Amniotic stem cell (primary cell): ENCODE results near the gene PDPR.
"Not testable (repeated sequence)": the region's sequence is repeated elsewhere in the genome, so short reads cannot be mapped to it uniquely, and the experiment has no call there.

Experiments
- DNase-seq: peaks from one replicate; lab custom pipeline; 2025; lab: John Stamatoyannopoulos, UW

The PDPR gene

DNA sequence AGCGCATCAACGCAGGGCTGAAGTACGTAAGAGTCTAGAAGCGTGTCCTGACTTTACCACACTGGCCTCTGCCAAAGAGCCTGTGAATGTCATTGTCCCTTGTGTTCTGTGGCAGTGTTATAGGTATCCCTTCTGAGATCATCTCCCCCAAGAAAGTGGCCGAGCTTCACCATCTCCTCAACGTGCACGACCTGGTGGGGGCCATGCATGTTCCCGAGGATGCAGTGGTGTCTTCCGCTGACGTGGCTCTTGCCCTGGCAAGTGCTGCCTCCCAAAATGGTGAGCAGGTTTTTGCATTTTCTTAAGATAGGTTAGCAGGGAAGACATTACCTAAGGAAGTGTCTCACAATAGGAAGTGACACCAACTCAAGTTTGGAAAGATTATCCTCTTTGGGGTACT is 14.7 kb downstream of the PDPR start:
- not testable (repeated sequence) for DNase-seq

DNA sequence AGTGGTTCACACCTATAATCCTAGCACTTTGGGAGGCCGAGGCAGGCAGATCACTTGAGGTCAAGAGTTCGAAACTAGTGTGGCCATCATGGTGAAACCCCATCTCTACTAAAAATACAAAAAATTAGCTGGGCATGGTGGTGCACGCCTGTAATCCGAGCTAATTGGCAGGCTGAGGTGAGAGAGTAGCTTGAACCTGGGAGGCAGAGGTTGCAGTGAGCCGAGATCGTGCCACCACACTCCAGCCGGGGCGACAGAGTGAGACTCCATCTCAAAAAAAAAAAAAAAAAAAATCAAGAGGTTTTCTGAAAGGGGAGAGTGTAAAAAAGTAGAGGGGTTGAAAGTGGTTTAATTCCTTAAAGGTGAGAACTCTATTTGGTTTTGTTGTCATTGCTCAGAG is 21.7 kb downstream of the PDPR start:
- DNase-seq: not testable (repeated sequence)

DNA sequence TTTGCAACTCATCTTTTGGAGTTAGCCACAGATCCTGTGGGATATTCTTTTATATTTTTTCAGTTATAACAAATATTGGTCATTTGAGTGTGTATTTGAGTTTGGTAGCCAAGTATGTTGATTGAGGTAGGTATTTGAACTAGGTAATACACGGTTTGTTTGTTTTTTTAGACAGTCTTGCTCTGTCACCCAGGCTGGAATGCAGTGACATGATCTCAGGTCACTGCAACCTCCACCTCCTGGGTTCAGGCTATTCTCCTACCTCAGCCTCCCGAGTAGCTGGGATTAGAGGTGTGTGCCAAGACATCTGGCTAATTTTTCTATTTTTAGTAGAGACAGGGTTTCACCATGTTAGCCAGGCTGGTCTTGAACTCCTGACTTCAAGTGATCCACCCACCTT is 22.5 kb downstream of the PDPR start:
- DNase-seq: not testable (repeated sequence)

DNA sequence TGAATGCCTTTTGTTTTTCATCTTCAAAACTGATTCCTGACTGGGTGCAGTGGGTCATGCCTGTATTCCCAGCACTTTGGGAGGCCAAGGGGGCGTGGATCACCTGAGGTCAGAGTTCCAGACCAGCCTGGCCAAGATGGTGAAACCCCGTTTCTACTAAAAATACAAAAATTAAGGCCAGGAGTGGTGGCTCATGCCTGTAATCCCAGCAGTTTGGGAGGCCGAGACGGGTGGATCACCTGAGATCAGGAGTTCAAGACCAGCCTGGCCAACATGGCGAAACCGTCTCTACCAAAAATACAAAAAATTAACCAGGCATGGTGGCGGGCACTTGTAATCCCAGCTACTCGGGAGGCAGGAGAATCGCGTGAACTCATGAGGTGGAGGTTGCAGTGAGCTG is 28.6 kb downstream of the PDPR start:
- DNase-seq: not testable (repeated sequence)

DNA sequence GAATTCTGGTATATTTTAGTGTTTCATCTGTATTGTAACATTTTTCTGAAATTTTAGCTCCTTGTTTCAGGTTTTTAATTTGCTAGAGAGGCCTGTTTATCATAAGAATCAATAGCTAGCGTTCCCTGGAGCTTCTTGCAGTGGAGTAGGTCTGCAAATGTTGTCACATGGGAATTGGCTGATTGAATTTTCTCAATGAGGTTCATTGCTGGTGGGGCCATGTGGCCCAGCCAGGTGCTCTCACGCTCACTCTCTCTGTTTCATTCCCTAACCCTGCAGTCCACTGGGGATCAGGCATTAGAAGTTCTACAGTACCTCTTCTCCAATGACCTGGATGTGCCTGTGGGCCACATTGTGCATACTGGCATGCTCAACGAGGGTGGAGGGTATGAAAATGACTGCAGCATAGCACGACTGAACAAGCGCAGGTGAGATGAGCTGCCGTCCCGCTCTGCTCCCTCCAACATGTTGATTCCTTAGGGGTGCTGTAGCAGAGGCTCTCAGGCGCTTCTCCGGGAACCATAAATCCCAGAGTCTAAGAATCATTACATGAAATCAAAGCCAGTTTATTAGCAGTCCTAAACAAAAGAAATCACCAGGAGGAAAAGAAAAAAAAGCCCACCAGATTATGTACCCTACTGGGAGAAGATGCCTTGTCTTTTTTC is 29.2 kb downstream of the PDPR start:
- not testable (repeated sequence) for DNase-seq

DNA sequence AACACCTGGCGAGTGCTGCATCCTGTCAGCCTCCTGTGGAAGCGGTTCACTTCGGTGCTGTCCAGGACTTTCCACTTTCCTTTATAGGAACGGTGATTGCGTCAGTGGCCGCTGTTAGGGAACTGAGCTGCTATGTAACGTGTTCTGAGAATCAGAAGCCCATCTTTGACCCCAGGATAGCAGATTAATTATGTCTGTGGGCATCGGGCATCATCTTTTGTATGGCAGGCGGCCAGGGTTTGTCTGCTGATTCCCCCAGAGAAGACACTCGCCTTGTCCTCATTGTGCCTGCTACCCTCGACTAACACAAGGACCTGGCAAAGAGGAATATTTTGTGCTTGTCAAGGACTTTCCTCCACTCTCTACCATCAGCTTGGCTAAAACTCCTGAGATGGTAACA is 33.7 kb downstream of the PDPR start:
- DNase-seq: not testable (repeated sequence)

DNA sequence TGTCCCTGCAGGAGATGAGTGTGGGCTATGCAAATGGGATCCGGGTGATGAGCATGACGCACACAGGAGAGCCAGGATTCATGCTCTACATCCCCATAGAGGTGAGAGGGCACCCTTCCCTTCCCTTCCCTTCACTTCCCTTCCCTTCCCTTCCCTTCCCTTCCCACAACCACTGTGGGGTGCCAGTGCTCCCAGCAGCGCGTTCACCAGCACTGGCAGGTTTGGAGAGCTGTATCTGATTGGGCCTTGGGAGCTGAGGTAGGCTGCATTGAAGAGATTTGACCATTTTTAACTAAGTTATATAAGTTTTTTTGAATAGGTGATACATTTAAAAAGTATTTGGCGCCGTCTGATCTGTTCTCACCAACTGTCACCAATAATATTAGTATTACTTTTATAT is 34.3 kb downstream of the PDPR start:
- DNase-seq: not testable (repeated sequence)

DNA sequence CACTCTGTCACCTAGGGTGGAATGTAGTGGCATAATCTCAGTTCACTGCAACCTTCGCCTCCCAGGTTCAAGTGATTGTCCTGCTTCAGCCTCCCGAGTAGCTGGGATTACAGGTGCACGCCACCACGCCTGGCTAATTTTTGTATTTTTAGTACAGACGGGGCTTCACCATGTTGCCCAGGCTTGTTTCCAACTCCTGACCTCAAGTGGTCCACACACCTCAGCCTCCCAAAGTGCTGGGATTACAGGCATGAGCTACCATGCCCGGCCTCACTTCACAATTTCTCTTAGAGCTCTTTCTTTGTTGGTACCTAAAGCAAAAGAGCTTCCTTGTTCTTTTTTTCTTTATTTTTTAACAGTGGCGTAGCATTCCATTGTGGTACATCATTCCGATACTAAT is 35.2 kb downstream of the PDPR start:
- DNase-seq: not testable (repeated sequence)

DNA sequence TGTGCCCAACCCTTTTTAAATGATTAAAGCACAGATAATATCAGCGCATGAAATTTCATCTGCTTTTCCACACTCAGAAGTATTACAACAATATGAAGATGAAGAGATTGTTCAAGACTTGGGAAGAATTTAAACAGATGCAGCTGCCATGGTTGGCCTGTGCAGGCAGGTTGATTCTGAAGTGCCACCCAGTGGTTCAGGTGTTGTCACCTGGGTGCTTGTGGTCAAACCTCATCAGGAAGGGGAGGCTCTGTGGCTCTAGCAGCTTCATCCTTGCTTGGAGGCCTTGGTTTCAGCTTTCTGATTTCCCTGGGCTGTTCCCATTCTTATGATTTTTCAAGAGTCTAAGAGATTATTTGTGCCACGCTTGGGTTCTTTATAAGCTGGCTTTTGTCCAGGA is 37.3 kb downstream of the PDPR start:
- DNase-seq: no peak

DNA sequence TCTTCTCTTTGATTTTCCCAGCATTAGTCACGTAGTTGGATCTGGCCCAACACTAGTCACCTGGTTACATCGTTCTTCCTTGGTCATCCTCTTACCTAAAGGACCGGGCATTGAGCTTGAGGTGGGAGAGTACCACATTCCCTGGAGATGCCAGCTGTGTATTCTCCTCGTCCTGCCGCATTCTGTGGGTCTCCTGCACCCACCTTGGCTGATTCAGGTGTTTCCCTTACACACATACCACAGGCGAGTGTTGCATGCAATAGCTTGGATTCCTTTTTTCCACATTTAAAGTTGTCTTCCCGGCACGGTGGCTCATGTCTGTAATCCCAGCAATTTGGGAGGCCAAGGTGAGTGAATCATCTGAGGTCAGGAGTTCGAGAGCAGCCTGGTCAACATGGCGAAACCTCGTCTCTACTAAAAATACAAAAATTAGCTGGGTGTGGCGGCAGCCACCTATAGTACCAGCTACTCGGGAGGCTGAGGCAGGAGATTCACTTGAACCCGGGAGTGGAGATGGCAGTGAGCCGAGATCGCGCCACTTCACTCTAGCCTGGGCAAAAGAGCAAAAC is 37.9 kb downstream of the PDPR start:
- DNase-seq: no peak

DNA sequence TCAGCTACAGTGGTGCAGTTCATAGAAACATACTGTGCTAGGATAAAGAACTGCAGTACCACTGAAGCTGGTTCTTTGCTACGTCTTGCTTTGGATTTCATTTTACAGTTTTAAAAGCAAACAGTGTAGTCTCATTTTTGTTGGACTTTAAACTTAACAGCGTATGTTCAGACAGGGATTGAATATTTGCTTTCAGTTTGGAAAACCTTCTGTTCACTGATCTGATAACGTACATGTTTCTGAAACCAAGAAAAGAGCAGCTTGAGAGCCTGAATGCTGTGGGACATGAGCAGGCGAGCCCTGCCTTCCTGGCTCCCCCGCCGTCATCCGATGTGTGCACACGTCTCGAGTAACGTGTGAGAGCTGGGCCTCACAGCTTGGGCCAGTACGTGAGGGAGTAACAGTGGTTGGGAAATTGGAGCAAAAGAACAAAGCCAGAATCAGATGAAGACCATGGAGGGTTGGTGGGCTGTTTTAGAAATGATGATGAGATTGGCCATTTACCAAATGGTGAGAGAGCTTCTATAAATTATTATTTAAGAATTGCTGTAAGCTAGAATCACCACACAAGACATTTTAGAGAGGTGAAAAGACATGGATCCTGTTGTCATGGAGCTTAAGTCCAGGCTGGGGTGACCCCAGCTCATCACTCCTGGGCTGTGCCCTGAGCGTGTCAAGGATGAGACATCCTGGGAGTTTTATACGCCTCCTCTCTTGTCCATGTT is 38.6 kb downstream of the PDPR start:
- DNase-seq: no peak

DNA sequence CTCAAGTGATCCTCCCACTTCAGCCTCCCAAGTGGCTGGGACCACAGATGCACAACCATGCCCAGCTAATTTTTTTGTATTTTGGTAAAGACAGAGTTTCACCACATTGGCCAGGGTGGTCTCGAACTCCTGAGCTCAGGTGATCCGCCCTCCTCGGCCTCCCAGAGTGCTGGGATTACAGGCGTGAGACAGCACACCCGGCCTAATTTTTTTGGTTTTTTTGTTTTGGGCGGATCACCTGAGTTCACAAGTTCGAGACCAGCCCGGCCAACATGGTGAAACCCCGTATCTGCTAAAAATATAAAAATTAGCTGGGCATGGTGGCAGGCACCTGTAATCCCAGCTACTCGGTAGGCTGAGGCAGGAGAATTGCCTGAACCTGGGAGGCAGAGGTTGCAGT is 40.6 kb downstream of the PDPR start:
- not testable (repeated sequence) for DNase-seq

DNA sequence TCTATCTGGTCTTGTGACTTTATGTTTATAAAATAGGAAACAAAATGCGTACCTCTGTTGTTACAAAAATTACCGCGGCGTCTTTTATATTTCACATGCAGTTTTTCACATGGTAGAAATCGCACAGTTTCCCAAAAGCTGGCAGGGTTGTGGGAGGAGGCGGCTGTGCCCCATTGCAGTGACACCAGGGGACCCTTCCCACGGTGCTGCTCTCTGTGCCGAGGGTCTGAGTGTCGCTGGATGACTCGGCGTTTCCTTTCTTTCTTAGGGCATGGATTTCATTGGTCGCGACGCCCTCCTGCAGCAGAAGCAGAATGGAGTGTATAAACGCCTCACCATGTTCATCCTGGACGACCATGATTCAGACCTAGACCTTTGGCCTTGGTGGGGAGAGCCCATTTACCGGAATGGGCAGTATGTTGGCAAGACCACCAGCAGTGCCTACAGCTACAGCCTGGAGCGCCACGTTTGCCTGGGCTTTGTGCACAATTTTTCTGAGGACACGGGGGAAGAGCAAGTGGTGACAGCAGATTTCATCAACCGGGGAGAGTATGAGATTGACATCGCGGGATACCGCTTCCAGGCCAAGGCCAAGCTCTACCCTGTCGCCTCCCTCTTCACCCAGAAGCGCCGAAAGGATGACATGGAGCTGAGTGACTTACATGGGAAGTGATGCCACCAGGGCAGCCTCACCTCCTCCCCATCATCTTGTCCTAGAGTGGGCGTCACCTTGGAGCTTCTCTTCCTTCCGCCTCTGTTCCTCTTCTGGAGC is 42.3 kb downstream of the PDPR start:
- DNase-seq: no peak

DNA sequence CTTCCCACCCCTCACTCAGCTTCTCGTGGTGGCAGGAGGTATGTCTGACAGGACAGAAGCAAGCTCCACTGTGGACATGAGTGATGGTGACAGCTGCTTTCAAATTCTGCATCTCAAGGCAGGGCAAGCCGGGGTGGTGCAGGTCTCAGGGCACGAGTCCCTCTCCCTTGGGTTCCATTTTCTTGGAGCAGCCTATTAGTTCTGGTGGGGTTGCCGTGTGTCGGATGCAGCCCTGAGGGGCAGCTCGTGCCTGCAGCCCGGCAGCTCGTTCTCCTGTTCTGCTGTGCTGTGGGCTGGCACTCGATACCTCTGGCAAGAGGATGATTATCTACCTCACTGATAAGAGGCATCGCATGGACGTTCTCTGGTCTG is 43.0 kb downstream of the PDPR start:
- DNase-seq: no peak

DNA sequence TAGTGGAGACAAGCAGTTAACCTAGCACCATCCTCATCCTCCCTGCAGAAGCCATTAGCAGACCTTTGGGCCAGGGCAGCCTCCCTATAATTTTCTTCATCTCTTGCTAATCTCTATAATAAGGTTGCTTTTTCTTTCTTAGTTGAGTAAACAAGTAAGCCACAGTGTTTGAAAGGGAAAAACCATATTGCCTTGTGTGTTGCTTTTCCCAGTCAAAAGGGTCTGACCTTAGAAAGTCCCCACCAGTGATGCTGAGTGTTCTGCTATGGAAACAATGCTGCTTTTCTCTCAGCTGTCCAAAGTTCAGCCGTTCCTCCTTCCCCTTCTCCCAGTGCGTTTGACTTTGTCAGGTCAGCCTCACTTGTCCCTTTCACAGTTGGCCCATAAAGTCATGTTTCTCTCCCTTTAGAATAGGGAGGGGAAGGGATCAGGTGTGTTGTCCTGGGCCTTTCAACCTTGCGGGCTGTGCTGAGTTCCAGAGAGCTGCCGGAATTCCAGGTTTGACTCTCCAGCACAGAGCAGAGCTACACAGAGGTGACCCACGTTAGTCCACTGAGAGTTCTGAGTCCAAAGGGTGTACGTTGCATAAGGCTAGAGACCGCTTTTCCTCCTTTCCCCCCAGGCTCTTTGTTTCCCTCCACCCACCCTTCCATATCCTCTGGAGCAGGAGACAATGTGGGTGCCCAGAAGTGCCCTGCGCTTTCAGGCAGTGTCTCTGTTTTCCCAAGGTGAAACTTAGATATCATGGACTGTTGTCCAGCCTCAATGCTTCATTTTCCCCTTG is 43.5 kb downstream of the PDPR start:
- no peak for DNase-seq

DNA sequence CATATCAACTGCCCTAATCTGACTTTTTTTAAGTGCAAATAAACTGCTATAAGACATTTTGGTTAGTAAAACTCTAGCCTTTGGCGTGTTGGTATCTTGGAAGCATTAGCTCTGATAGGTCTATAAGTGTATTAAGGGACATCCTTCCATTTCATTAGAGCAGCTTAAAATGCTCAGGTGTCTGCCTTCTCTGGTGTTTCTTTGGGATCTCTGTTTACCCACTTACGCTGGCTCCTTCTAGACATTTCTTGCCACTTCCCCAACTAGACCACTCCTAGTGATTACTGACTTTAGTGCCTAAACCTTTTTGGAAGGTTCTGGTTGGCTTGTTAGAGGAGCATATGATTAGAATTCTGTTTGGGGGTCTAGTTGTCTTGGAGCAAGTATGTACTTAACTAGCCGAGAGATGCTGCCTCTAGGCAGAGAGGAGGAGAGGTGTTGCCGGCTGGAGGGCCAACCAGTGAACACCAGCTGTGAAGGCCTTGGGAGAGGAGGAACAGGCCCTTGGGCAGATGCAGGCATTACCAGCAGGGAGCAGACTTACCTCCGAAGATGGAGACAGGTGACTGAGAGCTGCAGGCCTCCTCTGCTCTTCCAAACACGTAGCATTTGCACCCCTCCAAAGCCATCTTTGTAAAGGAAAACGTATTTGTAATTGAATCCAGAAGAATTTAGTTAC is 44.3 kb downstream of the PDPR start:
- DNase-seq: no peak

DNA sequence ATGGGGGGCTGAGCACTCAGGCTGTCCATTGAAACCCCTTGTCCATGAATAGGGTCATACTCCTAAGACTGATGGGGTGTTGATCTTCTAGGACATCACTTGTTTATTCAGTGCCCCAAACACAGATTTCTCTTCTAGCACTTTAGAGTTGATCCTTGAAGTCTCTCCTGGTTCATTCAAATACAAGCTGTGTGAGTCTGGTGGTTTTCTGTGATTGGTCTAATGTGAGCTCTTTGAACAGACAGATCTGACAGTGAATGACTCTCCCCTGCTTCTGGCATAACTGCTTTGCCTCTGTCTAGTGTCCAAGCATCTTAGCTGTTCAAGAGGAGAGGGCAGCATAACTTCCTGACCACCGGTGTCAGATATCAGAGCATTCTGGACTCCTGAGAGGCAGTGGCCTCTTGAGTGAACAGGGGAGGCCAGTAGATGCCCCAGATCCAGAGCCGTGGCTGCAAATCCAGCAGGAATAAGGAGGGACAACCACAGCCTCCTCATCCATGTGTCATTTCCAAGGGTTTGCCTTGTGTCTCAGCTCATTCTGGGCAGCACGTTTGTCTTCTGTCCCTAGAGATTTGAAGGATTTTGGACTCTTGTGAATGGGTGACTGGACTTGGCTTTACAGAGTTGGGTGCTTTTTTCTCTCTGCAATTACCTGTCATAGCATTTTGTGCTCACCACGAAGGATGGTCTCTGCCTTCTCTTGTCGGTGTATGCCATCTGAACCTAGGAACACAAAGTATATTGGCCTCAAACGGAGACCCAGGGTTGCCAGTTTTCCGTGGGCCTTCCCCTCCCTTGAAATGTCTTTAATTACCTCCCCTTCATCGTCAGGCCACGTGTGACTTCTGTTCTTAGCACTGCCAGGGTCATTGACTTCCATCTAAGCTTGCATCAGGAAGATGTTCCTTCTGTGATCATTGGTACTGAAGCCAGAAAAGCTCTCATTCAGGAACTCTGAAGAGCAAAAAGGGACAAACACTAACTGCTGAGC is 45.5 kb downstream of the PDPR start:
- DNase-seq: no peak

DNA sequence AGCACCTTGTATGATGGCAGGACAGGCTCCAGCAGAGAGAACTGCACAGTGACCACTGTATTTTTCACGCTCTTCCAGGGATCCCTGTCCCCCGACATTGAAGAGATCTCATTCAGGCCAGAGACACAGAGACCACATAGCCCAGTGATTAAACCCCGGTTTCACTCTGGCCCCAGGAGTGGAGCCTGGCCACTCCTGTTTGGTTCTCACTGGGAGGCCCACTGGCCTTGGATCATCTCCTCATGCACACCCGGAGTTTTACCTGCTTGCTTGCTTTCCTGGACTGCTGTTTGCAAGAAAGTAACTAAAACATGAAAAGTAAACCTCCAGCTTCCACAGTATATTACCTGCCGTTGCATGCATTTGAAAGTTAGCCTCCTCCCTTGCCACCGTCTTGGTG is 46.3 kb downstream of the PDPR start:
- DNase-seq: no peak

DNA sequence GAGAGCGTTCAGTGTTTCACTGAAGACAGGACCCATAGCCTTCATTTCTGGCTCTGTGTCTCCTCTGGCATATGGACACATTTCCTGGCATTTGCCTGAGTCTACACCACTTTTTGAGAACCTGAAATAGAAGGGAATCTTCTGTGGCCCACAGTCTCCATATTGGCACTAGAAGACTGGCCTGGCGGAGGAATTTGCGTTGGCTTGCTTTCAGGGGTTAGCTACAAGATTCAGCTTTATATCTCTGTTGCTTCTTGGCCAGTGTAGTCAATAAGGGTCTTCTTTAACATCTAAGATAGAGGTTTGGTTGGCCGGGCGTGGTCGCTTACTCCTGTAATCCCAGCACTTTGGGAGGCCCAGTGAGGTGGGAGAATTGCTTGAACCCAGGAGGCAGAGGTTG is 46.7 kb downstream of the PDPR start:
- DNase-seq: no peak

DNA sequence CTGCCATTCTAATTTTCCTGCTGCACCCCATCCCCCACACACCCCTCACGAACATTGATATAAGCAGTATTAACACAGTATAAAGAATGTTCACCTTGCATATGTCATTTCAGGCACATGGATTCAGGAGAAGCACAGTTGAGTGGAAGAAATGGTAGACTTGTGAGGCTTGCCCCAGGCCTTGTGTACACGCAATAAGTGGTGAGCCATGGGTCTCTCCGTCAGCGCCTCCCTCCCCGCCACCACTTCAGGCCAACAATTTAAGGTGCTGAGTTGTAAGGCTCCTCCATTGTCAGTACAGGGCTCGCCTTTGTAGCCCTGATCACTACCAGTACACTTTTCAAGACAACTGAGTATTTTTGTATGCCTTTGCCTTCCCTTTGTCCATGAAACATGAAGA is 47.2 kb downstream of the PDPR start:
- DNase-seq: no peak
